ENCODE results near the gene GABRB1.

- TF ChIP-seq CTCF (IDR thresholded peaks at IDR 0.05 in 2 of 3, conservative IDR thresholded peaks at IDR 0.05 in 1 of 3; ENCODE audit: borderline replicate concordance in 1 of 3, insufficient read depth in 1 of 3, low read depth in 2 of 3, low read length in 2 of 3) (no peak), POLR2AphosphoS5 (IDR thresholded peaks at IDR 0.05; ENCODE audit: low read depth, low read length) (no peak), MAX (IDR thresholded peaks at IDR 0.05) (no peak), POLR2A (IDR thresholded peaks at IDR 0.05; ENCODE audit: borderline replicate concordance, extremely low read depth, insufficient read depth, insufficient read length) (no peak), EZH2 (IDR thresholded peaks at IDR 0.05) (no peak), ATF3 (IDR thresholded peaks at IDR 0.05) (no peak), TCF7L2 (IDR thresholded peaks at IDR 0.05; ENCODE audit: borderline replicate concordance, extremely low read depth, insufficient read depth, insufficient read length) (no peak), ZFX (IDR thresholded peaks at IDR 0.05) (no peak), ZNF274 (IDR thresholded peaks at IDR 0.05; ENCODE audit: low read depth, low read length) (no peak), EGR1 (IDR thresholded peaks at IDR 0.05; ENCODE audit: low read depth) (no peak), CEBPB (IDR thresholded peaks at IDR 0.05; ENCODE audit: low read depth) (no peak), FOSL1 (IDR thresholded peaks at IDR 0.05; ENCODE audit: low read depth) (no peak)
Measured at GRCh38 chr4:47475411-47475810, 444.0 kb downstream of the GABRB1 start.

All from HCT116 (cell line).